Measurements from ENCODE around the gene SNRNP200.

DNA sequence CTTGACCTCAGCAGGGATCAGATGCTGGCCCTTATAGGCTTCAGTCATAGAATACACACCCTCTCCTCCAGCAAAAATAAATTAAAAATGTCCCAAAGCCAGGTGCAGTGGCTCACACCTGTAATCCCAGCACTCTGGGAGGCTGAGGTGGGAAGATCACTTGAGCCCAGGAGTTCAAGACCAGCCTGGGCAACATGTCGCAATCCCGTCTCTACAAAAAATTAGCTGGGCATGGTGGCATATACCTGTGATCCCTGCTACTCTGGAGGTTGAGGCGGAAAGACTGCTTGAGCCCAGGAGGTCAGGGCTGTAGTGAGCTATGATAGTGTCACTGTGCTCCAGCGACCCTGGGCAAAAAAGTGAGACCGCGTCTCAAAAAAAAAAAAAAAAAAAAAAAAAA lies 24.5 kb upstream of the SNRNP200 start:
- TF ChIP-seq ZNF565 (CRISPR knock-in tag; conservative IDR thresholded peaks at IDR 0.05; ENCODE audit: low read depth) = no peak
- no peak for TF ChIP-seq ZFP30 (CRISPR knock-in tag; IDR thresholded peaks at IDR 0.05)
- TF ChIP-seq, protein P1, sequence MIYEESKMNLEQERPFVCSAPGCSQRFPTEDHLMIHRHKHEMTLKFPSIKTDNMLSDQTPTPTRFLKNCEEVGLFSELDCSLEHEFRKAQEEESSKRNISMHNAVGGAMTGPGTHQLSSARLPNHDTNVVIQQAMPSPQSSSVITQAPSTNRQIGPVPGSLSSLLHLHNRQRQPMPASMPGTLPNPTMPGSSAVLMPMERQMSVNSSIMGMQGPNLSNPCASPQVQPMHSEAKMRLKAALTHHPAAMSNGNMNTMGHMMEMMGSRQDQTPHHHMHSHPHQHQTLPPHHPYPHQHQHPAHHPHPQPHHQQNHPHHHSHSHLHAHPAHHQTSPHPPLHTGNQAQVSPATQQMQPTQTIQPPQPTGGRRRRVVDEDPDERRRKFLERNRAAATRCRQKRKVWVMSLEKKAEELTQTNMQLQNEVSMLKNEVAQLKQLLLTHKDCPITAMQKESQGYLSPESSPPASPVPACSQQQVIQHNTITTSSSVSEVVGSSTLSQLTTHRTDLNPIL (CRISPR knock-in tag; IDR thresholded peaks at IDR 0.05; ENCODE audit: low read depth) = no peak
- TF ChIP-seq ESRRG (CRISPR knock-in tag; IDR thresholded peaks at IDR 0.05) = no peak
- TF ChIP-seq, protein P2, sequence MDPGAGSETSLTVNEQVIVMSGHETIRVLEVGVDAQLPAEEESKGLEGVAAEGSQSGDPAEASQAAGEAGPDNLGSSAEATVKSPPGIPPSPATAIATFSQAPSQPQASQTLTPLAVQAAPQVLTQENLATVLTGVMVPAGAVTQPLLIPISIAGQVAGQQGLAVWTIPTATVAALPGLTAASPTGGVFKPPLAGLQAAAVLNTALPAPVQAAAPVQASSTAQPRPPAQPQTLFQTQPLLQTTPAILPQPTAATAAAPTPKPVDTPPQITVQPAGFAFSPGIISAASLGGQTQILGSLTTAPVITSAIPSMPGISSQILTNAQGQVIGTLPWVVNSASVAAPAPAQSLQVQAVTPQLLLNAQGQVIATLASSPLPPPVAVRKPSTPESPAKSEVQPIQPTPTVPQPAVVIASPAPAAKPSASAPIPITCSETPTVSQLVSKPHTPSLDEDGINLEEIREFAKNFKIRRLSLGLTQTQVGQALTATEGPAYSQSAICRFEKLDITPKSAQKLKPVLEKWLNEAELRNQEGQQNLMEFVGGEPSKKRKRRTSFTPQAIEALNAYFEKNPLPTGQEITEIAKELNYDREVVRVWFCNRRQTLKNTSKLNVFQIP (CRISPR knock-in tag; IDR thresholded peaks at IDR 0.05; ENCODE audit: borderline replicate concordance, low read depth) = no peak
- no peak for TF ChIP-seq GLIS3 (CRISPR knock-in tag; IDR thresholded peaks at IDR 0.05)
- no peak for TF ChIP-seq PPARA (CRISPR knock-in tag; IDR thresholded peaks at IDR 0.05; ENCODE audit: borderline replicate concordance)
- TF ChIP-seq RARB (CRISPR knock-in tag; IDR thresholded peaks at IDR 0.05) = no peak
- TF ChIP-seq, protein P3, sequence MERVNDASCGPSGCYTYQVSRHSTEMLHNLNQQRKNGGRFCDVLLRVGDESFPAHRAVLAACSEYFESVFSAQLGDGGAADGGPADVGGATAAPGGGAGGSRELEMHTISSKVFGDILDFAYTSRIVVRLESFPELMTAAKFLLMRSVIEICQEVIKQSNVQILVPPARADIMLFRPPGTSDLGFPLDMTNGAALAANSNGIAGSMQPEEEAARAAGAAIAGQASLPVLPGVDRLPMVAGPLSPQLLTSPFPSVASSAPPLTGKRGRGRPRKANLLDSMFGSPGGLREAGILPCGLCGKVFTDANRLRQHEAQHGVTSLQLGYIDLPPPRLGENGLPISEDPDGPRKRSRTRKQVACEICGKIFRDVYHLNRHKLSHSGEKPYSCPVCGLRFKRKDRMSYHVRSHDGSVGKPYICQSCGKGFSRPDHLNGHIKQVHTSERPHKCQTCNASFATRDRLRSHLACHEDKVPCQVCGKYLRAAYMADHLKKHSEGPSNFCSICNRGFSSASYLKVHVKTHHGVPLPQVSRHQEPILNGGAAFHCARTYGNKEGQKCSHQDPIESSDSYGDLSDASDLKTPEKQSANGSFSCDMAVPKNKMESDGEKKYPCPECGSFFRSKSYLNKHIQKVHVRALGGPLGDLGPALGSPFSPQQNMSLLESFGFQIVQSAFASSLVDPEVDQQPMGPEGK (CRISPR knock-in tag; IDR thresholded peaks at IDR 0.05; ENCODE audit: borderline replicate concordance) = no peak
- no peak for TF ChIP-seq ZC3H10 (CRISPR knock-in tag; IDR thresholded peaks at IDR 0.05)
- no peak for TF ChIP-seq ARNTL (CRISPR knock-in tag; IDR thresholded peaks at IDR 0.05; ENCODE audit: borderline replicate concordance, low read depth)
- no peak for TF ChIP-seq SNAI2 (CRISPR knock-in tag; IDR thresholded peaks at IDR 0.05)
- no peak for TF ChIP-seq ZFP3 (CRISPR knock-in tag; IDR thresholded peaks at IDR 0.05)
- no peak for TF ChIP-seq CSDC2 (CRISPR knock-in tag; IDR thresholded peaks at IDR 0.05)

Measured in SK-N-SH treated with all-trans-retinoic acid at 6 μM for 48 hours (cell line).